Psoas muscle (tissue), 8 donors: ENCODE results near the gene SLC25A48. TPM values are rescaled to one million over a fixed set of nuclear protein-coding genes. Genes with fewer than 3 reads are reported as not detected.

Source experiments
- ATAC-seq, 4 donors: fragments of 200-7000 bp; cut with Tn5 transposase; one replicate each; pipeline ENCODE4 v1.9.1; 2020; ENCODE audit warnings: moderate library complexity in 3 of 4, mild to moderate bottlenecking in 2 of 4
- DNase-seq, 2 donors: peaks; one replicate each; pipeline ENCODE4 v3.0.0-alpha.2; 2020
- H3K27ac ChIP-seq: fragments of 200-600 bp; one replicate; pipeline ENCODE4 v1.8.0; 2022
- H3K27me3 ChIP-seq, 3 donors: fragments of 200-600 bp in 1 of 3; one replicate each; pipeline versions ENCODE4 v1.6.1 to v1.8.0; 2013 to 2022; ENCODE audit warnings: low read length in 2 of 3, mild to moderate bottlenecking in 2 of 3, moderate library complexity in 1 of 3; ENCODE audit not compliant: insufficient read depth in 3 of 3
- H3K36me3 ChIP-seq, 2 donors: fragments of 200-600 bp in 1 of 2; one replicate each; pipeline versions ENCODE4 v1.6.1 to v1.8.0; 2013 to 2022; ENCODE audit warnings: low read depth in 1 of 2, mild to moderate bottlenecking in 1 of 2, moderate library complexity in 1 of 2; ENCODE audit not compliant: insufficient read depth in 1 of 2
- H3K4me1 ChIP-seq: fragments of 200-600 bp; one replicate; pipeline ENCODE4 v1.8.0; 2022
- H3K4me3 ChIP-seq: fragments of 200-600 bp; one replicate; pipeline ENCODE4 v1.8.0; 2022; ENCODE audit warnings: mild to moderate bottlenecking
- H3K9me3 ChIP-seq: fragments of 200-600 bp; one replicate; pipeline ENCODE4 v1.8.0; 2022
- WGBS, 3 donors: extraction: QIAGEN DNeasy Blood & Tissue Kit; methylation state at CpG; one replicate each; pipeline versions ENCODE4 v1.1.6 to v1.1.7; 2013; 5-methylcytosine and 5-hydroxymethylcytosine counted together
- intact Hi-C, 2 donors: fragments of 100-400 bp; cut with DNase I; formaldehyde crosslinking; loops; one replicate each; pipeline versions ENCODE4 v1.11.0 to v1.14.2; 2022
- polyA plus RNA-seq, 3 donors: library from polyadenylated mRNA; stranded (reverse); fragments of 200-250 nt; gene quantifications; one replicate each; pipeline ENCODE4 v1.2.3, GENCODE V29; 2013
- total RNA-seq, 4 donors: library from RNA; stranded (reverse); fragmentation: NEBNext Ultra II Directional in 2 of 4; extraction: Animal tissue kit (Norgen Biotek cat#: 25700) in 2 of 4; gene quantifications; one replicate each; pipeline versions ENCODE4 v1.2.1 to v1.2.4, GENCODE V29; 2021 to 2023
- TF ChIP-seq, protein P1 (sequence below): fragments of 200-600 bp; IDR thresholded peaks from one replicate; pipeline ENCODE4 v1.8.0; 2022; ENCODE audit warnings: antibody characterized with exemption
- donor health status: healthy with polysubstance abuse.
- donor health status: DM: no; HTN: no; CAD: no; lungs with moderate emphysema.
- donor health status: Bipolar disorder and iron deficiency.
- donor health status: healthy.
- donor health status: DM: yes; HTN: yes; CAD: no.
- donor health status: DM: no; HTN: no; CAD: no.
- donor health status: DM: no; HTN: no; CAD: no.
- donor health status: DM: yes; HTN: yes; CAD: no.

SLC25A48 gene
- total and polyA plus RNA-seq, 7 donors: 1.7 to 9.6 (median 5.6) TPM; not detected in 1

DNA sequence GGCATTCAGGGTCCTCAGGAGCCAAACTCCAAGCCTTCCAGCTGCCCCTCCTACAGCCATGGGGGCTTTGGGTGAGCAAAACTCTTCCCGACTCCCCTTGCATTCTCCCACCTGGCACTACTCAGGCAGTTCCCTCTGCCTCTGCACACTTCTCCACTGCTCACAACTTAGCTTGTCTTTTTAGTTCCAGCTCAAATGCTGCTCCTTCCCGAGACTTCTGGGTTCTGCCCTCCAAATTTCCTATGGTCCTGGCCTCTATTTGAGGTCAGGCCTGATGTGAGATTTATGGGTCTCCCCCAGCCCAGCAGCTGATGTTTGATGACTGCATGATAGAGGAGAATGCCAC is 5.7 kb upstream of the SLC25A48 start:
- H3K36me3 ChIP-seq: no peaks in the 10 kb centered on the region
- intact Hi-C loops: loop anchor here in 1 of 2 donors (5.0 kb wide), 1 partner anchor 361 kb away; no protein-coding TSS in a partner anchor
- H3K27ac ChIP-seq: no peak overlapping the region
- no peak for ATAC-seq
- DNase-seq: peak in 1 of 2 donors; percentile 24
- H3K4me3 ChIP-seq: no peak overlapping the region
- H3K9me3 ChIP-seq: no peaks in the 10 kb centered on the region
- no peaks in the 10 kb centered on the region for H3K4me1 ChIP-seq
- H3K27me3 ChIP-seq: peaks cover 0 to 3% (median 0%) of the 10 kb centered on the region in 3 donors
- TF ChIP-seq, protein P1, sequence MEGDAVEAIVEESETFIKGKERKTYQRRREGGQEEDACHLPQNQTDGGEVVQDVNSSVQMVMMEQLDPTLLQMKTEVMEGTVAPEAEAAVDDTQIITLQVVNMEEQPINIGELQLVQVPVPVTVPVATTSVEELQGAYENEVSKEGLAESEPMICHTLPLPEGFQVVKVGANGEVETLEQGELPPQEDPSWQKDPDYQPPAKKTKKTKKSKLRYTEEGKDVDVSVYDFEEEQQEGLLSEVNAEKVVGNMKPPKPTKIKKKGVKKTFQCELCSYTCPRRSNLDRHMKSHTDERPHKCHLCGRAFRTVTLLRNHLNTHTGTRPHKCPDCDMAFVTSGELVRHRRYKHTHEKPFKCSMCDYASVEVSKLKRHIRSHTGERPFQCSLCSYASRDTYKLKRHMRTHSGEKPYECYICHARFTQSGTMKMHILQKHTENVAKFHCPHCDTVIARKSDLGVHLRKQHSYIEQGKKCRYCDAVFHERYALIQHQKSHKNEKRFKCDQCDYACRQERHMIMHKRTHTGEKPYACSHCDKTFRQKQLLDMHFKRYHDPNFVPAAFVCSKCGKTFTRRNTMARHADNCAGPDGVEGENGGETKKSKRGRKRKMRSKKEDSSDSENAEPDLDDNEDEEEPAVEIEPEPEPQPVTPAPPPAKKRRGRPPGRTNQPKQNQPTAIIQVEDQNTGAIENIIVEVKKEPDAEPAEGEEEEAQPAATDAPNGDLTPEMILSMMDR: no peak
- WGBS, 3 donors: 92 to 95% (median 92%) methylated on average over 2 of the region's 2 CpGs

DNA sequence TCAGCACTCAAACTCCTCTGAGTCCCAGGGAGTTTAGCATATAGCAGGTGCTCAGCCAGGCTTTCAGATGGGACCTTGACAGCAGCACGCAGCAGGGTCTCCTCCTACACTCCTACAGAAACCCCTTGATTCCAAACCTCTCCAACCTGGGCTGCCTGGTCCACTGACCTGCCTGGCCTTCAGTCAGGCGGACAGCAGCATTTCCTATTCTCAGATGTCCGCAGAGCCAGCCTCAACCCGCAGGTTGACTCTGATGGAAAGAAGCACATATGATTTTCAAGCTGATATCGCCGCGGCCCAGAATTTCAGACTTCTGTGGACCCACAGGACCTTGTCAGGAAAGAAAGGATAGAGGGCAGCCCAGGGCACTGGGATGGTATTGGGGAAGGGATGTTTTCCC is 5.3 kb upstream of the SLC25A48 start:
- TF ChIP-seq, protein P1: no peak
- DNase-seq (peak in 1 of 2 donors; percentile 19), ATAC-seq (no peak)
- no peak overlapping the region for H3K4me3 ChIP-seq
- WGBS, 3 donors: 76 to 89% (median 83%) methylated on average over 7 of the region's 7 CpGs
- intact Hi-C loops: loop anchor here in 1 of 2 donors (5.0 kb wide), 1 partner anchor 362 kb away; no protein-coding TSS in a partner anchor
- no peak overlapping the region for H3K27ac ChIP-seq
- H3K36me3 ChIP-seq: no peaks in the 10 kb centered on the region
- H3K4me1 ChIP-seq: no peaks in the 10 kb centered on the region
- no peaks in the 10 kb centered on the region for H3K9me3 ChIP-seq
- H3K27me3 ChIP-seq: peaks cover 0 to 3% (median 0%) of the 10 kb centered on the region in 3 donors

DNA sequence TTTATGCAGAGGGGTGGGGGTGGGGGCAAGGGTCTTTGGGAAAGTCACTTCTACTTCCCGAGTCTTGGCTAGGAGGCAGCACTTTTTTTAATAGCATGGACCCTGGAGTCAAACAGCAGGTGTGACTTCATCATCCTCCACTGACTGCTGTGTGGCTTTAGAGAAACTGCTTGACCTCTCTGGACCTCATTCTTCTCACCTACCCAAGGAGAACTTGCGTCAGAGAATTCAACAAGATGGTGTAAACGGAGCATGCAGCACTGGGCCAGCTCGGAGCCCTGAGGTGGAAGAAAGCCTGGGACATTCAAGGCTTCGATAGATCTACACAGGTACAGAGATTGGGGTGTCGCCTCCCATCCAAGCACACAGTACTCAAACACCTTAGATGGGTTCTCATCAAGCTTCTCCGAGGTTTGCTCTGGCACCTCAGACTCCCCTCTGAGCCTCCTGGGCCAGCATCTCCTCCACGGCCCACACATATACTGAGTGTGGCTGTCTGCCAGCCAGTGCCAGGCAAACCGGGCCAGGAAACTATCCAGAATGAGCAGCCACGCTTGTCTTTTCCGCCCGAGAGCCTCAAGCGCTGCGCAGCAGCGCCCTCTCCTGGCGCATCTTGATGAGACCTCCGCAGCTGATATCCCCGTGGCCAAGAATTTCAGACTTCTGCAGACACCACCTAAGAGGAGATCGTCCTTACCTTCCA is 4.6 kb upstream of the SLC25A48 start:
- Histone ChIP-seq H3K4me3 (no peak overlapping the region), H3K4me1 (peaks cover 2% of the 10 kb centered on the region), H3K9me3 (no peaks in the 10 kb centered on the region), H3K36me3 (no peaks in the 10 kb centered on the region), H3K27me3 (peaks cover 0 to 5% (median 3%) of the 10 kb centered on the region in 3 donors), H3K27ac (no peak overlapping the region)
- DNase-seq: peak; percentile 70 to 81
- TF ChIP-seq, protein P1: peak; percentile 71
- intact Hi-C loops: loop anchor here (2.0 to 5.0 kb wide), 3 partner anchors 268 to 363 kb away; no protein-coding TSS in a partner anchor
- peak; percentile 58 to 66 (median 64) for ATAC-seq
- 28 to 30% (median 28%) methylated on average over 19 of the region's 19 CpGs for WGBS, 3 donors

DNA sequence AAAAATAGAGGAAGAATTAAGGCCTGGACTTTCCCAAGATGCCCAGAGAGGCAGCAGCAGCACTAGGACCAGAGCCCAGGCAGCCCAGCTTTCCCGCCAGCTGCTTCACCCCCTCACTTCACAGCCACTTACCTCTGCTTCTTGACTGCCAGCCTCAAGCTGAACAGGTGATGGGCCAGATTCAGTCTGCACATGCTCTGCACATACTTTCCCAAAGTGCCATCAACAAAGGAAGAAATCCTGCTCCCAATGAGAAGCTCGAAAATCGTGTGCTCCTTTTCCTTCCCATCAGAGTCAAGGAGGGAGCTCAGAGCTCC is 4.1 kb upstream of the SLC25A48 start:
- H3K4me3 ChIP-seq: no peak overlapping the region
- no peak for DNase-seq
- no peaks in the 10 kb centered on the region for H3K9me3 ChIP-seq
- no peak for ATAC-seq
- no peak overlapping the region for H3K27ac ChIP-seq
- TF ChIP-seq, protein P1: no peak
- intact Hi-C loops: loop anchor here (2.0 to 5.0 kb wide), 2 partner anchors 268 to 270 kb away; no protein-coding TSS in a partner anchor
- WGBS, 3 donors: 40 to 62% (median 44%) methylated on average over 3 of the region's 3 CpGs
- no peaks in the 10 kb centered on the region for H3K36me3 ChIP-seq
- peaks cover 5% of the 10 kb centered on the region for H3K4me1 ChIP-seq
- peaks cover 0 to 10% (median 3%) of the 10 kb centered on the region in 3 donors for H3K27me3 ChIP-seq
